Erythroblast (primary cell): ENCODE data around the gene PDGFD.

Experiments
- GATA1 ChIP-seq: IDR thresholded peaks from 2 replicates; pipeline ENCODE4 v1.6.1; 2011; ENCODE audit warnings: low read depth, mild to moderate bottlenecking, control low read depth, low read length, moderate library complexity
- POLR2A ChIP-seq: IDR thresholded peaks from 2 replicates; pipeline ENCODE4 v1.6.1; 2011; ENCODE audit warnings: mild to moderate bottlenecking, low read length

- TF ChIP-seq POLR2A, result no peak
- TF ChIP-seq GATA1, result no peak
Measured at GRCh38 chr11:103927535-103927934, 236.4 kb downstream of the PDGFD start.
